Activated CD8-positive, alpha-beta memory T cell treated with anti-CD3 and anti-CD28 coated beads, Interleukin-2, amount 50 U/mL, for 1 hour (primary cell): ENCODE measurements around the gene GRM7.

ENCODE experiments used
- DNase-seq: peaks from one replicate; pipeline ENCODE4 v3.0.0-alpha.2; 2020; ENCODE audit errors: extremely low read depth

GRM7 gene

DNA sequence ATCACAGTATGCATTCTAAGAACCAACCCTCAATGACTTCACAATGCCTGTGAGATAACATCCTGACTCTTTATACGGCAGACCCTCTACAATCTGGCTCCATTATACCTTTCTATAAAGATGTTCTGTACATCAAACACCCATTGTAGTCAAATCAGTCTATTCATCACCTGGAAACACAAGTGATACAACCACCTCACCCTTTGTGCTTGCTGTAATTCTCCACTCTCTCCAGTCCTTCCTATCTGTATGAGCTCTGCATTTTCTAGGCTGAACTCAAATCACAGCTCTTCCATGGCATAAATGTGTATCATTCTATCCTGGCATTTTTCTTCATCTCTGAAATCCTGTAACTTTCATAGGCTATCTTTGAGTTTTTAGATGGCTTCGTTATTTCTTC is 539.4 kb downstream of the GRM7 start:
- DNase-seq = no peak

DNA sequence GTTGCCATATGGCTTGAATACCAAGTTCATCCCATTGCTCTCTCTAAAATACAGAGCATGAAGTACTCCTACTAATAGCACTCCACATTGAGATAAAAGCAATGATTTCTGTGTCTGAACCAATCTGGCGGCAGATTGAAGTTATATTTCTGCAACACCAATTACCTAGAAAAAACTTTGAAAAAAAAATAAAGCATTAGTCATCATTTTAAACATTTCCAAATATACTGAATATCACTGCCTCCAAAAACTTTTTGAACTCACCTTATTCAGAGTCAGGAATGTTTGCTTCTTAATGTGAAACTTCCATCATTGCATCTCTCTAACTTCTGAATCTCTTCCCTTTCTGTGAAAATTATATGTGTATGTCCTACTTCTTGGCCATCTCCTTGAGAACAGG is 540.5 kb downstream of the GRM7 start:
- no peak for DNase-seq

DNA sequence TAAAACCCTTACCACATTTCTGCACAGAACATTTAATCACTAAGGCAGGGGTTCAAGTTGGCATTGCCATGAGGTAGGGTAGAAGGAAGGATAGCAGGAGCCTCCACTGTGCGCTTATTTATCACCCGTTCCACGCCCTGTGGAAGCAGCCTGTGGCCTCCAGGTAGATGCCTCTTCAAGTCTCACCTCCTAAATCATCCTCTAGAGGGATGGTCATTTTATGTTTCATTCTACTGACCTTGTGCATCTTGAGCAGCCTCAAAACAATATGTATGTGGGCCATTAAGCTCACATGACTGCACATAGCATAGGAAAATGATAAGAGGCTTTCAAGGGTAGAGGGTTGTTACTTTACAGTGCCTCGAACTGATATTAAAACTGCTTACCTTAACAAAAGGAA is 546.2 kb downstream of the GRM7 start:
- DNase-seq = no peak

DNA sequence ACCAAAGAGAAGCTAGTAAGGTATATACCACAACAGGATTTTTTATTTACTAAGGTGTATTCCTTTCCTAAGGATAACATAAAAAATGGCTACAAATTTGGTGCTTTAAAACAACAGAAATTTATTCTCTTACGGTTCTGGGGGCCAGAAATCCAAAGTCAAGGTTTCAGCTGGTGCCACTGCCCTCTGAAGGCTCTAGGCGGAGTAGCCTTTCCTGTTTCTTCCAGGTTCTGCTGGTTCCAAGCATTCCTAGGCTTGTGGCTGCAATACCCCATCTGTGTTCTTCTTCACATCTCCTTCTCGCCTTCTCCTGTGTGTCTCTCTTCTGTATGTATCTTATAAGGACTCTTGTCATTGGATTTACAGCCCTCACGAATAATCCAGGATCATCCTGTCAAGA is 549.9 kb downstream of the GRM7 start:
- DNase-seq = no peak

DNA sequence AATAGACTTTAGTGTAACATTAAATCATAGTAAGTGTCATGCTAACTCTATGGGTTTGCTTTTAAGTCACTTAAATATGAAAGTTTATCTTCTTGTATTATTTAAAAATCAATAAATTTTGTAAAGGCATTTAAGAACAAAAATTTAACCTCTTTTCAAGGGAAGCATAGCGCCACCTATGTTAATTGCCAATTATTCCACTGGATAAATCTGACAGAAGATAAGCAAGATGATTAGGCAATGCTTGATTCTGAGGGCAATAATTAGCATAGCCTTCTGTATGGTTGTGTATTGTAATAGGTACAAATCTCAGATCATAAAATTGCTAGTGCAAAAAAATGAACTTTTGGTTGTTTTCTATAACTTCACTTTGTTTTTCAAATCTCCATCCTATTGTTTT is 560.1 kb downstream of the GRM7 start:
- no peak for DNase-seq

DNA sequence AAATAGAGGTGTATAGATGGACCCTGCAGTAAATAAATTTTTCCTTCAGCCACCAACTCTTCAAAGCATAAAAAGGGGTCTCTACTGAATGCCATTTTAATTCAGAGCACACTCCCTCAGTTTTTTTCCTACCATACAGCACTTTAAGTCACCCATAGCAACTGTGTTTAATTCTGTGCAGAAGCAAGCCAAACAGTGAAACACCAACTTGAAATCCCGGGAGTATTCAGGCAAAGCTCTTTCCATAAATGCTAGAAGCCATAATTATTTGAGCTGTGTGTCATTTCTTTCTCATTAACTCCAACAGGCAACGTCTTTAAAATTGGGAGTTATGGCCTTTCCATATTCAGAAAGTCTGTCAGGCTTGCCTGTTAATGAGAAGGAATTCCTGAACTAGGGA is 562.1 kb downstream of the GRM7 start:
- no peak for DNase-seq

DNA sequence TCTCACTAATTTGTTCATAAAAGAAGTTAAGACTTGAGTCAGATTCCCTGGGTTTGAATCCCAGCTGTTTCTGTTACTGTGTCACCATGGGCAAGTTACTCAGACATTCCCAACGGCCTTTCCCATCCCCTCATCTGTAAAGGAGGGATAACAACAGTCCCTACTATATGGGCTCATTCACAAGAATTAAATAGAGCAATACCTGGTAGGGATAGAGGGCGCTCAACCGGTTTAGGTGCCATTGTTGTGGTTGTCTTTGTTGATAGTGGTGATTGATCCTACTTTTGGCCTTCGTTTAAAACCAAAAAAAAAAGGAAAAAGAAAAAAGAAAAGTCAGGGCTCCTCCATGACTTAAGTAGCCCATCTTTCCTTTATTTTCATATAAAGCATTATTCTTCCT is 563.1 kb downstream of the GRM7 start:
- DNase-seq = no peak

DNA sequence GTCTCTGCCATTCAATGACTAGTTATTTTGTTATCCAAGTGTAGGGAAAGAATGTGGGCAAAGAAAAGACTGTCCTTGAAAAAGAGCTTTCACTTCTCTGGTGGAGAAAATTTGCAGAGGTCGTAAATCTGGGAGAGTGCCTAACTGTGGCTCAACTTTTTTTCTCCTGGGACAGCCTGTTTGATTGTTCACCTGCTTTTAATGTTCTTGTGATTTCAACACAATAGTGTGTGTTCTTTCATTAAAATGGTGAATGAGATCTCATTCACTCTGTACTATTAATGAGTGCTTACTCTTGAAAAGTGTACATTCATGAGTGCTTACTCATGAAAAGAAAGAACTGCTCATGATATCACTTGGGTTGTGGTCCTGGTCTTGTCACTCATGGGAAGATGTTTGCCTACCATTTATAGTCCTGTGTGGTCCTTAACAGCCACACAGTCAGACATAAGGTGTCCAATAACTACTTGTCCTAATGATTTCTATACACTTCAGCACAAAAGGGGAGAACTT is 567.3 kb downstream of the GRM7 start:
- no peak for DNase-seq

DNA sequence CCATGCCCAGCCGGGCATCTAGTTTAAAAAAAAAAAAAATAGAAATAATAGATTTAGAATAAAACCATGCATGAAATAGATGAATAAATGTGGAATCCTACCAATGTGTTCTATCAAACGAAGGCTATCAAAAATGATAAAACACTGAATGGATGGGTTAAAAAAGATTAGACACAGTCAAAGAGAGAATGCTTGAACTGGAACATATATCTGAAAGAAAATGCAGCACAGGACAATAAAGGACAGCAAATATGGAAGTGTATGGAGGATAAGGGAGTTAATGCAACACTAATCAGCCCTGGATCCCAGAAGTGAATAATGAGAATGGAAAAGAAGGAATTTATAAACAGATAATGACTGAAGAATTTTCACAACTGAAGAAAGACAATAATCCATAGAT is 571.7 kb downstream of the GRM7 start:
- no peak for DNase-seq

DNA sequence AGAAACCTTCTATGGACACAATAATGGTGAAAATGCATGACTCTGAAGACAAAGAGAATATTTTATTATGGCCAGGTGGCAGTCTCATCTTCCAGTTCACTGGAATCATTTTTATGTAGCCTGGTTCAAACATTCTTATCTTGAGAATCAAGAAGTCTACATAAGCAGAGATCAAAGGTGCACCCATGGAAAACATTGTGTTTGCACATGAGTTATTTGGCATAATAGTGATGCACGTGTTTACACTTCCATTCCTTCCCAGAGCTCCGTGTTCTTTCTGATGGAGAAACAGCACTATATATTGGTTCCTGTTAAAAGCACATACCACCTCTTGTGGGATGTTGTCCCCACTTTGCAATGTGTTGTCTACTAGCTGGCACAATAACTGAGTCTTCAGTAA is 572.2 kb downstream of the GRM7 start:
- DNase-seq = no peak

DNA sequence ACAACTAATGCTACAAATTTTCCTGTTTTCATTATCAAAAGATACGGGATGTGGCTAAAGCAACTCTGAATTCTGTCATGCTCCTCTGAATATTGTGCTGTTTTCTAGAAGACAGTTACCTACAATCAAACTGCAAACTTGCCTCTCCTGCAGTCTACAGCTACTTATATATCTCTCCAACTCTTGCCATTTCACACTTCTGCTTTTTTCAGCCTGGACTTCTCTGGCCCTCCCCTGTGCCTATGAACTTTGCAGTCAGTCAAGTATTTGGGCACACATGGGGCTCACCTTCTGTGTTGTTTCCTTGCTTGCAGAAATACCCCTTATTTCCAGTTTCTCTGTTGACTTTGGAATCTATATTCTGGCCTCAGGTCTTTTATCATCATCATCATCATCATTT is 575.6 kb downstream of the GRM7 start:
- DNase-seq = no peak

DNA sequence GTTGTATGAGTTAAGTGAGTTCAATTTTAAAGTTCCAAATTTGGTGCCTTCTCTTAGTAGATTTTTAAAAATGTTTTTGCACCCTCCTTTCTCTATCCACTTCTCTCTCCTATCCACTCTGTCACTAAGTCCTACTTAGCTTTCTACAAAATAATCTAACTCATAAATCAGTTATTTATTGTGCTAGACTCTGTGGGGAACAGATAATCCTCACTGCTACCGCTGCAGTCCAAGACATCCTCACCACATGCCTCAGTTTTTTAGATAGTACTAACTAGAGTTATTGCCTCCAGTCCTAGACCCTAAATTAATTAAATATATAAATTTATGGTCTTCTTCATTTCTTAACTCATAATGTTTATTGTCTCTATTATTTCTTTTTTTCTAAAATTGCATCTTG is 576.3 kb downstream of the GRM7 start:
- no peak for DNase-seq

DNA sequence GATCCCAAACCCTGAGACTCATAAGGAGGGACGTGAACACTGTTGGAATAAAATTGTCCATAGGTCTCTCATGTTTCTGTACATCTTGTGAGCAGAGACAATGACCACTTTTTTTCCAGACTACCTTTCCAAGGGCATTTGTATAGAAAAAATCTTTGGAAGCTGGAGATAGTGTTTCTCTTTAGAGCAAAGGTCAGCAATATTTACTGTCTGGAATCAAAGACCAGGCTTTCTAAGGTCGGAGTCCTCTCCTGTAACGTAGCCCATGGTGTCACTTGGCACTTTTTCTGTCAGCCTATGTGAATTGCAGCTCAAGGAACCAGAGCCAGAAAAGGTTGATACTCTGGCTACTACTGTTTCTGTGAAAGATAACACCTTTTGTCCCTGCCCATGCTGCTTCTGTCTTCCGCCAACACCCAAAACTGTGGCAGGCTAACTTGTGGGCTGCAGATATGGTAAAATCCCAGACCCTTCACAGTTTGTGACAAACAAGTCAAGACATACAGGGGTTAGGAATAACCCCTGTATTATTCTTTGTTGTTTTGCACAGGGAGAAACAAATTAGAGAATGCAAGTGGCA is 578.3 kb downstream of the GRM7 start:
- DNase-seq = no peak

DNA sequence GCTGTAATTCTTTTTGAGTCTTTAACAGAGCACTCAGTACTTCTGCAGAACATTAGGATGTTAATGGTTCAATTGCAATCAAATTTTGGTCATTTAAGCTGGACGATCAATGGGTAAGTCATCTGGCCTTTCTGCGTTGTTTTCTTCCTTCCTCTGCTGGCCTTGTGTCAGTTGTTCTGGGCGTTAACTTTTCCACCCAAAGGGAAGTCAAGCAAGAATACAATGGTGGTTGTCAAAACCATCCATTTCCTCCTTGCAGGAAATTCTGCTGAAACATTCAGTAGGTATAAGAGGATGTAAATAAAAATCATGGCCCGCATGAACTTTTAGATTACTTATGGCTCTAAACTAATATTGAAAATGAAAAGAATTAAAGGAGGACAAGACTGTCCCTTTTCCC is 584.0 kb downstream of the GRM7 start:
- DNase-seq = no peak

DNA sequence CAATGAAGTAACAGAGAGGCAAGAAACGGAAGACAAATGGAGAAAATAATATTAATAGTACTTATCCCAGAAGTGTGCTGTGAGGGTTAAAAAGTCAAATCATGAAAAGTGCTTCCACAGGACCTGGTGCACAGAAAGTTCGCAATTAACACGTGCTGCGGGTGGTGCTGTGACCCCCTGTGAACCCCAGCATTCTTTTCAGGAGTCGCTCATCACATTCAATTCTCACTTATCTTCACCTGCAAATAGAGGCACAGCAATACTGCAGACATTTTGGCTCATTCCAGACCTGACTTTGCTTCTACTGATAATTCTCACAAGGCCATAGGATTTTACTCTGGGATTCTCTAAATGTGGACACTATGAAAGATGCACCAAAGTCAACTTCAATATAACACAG is 584.4 kb downstream of the GRM7 start:
- DNase-seq = no peak

DNA sequence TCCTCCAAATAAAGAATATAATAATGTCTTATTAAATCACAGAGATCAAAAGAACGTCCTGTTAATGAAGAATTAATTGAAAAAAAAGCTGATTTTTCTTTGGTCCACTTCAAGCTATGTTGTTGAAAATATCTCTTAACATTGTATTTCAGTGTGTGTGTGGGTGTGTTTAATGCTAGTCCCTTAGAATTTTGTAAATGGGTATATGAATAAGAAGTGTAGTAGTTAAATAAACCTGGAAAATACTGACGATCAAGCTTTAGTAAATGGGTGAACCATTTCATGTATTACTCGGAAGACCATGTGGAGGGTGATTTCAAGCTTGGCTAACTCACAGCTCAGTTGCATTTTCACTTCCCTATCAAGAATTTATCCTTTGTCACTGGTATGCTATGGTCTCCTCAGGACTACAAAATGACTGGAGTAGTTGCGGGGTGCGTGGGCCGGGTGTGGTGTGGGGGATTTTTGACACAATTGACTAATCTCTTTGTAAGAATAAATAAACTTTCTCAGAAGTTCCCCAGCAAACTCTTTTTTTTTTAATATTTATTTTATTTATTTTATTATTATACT is 586.4 kb downstream of the GRM7 start:
- DNase-seq = no peak

DNA sequence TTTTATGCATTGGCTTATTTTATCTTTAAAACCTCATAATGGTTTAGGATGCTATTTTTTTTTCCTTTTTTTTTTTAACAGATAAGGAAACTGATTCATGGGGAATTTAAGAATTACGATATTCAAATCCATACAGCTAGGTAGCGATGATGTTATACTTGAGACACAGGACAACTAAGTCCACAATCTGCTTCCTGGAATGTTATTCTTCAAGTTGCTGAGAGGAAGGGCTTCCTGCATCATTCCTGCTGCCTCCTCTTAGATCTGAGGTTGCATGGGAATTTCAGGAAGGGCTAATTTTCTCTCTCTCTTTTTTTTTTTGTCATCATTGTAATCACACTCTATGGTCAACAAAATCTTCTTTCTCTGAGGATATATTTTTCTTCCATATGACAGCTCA is 595.5 kb downstream of the GRM7 start:
- DNase-seq = no peak

DNA sequence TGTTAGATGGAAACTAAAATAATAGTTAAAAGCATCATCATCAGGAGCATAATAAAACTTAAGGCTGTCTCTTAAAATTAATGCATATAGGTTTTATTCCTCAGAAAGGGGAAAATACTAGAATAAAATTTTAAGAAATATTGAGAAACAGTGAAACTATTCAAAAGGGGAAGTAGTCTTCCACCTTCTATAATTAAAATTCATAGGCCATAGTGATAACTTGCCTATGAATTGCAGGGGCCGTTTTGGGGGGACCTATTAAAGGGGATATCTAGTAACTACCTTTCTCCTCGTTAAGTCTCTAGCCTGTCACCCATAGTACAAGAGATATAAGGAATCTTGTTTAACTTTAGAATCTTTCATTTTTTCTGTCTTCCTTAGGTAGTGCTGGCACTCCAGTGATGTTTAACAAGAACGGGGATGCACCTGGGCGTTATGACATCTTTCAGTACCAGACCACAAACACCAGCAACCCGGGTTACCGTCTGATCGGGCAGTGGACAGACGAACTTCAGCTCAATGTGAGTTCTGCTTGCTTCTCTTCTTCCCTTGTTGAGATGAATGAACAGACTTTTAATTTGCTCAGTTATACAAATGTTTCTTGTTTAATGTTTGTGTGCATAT is 600.4 kb downstream of the GRM7 start:
- no peak for DNase-seq

DNA sequence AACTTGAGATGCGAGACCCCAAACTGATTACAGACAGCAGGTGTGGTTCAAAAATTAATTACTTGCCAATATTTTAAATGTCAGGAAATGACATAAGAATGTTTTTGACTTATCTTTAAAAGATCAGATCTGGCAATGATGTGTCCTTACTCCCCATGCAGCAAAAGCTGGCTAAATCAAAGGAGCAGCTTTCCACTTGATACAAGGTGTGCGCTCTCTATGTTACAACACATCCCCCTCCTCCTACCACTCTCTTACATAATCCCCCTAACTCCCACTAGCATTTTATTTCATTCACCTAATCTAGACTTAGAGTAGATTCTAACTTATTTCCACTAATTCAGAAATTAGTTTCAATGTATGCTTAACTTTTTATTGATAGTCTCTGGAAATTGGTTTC is 609.0 kb downstream of the GRM7 start:
- no peak for DNase-seq

DNA sequence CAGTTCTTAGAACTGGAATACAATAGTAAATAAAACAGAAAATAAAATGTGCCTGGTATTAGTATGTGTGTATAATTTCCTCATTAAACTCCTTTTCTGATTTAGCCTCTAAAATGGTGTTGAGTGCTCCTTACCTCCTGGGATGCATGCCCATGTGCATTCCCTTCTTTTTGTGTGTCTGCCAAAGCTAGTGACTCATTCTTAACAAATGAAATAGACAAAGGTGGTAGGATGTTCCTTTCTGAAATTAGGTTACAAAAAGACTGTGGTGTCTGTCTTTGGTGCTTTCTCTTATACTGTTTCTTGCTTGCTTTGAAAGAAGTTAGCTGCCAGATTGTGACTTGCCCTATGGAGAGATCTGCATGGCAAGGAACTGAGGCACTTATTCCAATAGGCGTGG is 623.7 kb downstream of the GRM7 start:
- no peak for DNase-seq

DNA sequence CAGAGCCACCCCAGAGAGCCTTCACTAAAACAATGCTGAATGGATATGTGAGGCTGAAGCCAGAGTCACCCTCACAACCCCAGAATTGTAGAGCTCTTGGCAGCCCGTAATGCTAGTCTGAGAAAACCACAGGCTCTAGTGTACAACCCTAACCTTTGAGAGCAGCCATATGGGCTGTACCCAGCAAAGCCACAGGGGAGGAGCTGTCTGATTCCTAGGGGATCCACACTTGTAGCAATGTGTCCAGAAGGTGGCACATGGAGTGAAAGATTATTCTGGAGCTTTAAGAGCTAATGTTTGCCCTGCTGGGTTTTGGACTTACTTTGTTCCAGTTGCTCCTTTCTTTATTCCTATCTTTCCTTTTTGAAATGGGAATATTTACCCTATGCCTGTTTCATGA is 626.8 kb downstream of the GRM7 start:
- no peak for DNase-seq

DNA sequence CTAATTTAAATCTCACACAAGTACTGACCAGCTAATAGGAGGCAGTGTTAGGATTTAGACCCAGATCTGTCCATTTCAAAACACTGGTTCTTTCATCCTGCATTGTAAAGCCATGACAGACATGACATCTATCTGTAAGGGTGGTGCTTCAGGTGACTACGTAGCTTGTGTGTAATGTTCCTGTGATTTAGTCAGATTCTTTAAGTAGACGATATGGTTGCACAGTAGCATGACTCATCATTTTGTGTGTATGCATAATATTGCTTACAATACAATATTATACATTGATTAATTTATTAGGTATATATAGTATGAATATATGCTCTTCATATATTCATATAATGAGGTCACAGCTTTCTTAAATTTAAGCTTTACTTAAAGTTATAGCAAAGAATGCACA is 628.5 kb downstream of the GRM7 start:
- no peak for DNase-seq

DNA sequence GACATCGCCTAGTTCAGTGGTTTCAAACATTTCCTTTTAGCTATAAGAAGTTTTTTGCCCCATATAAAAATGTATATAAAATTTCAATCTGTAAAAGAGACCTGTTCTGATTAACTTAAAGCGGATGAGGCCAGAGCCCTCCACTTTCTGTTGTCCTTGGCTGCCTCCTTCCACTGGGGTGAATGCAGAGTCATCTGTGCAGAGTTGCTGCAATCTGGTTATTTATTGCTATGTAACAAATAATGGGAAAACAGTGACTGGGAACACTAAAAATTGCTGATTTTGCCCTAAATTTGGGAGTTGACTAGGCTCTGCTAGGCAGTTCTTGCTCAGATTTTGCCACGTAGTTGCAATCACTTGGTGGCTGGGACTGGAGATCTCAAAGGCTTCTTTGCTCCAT is 637.8 kb downstream of the GRM7 start:
- no peak for DNase-seq

DNA sequence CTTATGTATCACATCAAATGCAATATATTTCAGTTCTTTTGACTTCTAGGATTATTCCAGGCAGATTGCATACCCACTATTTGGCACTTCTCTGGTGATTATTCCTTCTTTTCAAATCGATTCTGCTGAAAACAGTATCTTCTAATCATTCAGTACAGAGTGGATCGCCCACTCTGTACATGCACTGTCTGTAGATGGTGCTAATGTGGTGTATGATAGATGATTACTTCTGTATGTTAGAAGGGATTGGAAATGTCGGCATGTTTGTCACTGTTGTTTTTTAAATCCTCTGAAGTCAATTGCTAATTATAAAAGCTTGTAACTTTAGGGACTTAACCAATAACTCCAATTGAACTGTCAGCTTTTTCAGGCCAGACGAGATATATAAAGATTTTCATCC is 642.5 kb downstream of the GRM7 start:
- DNase-seq = no peak
